Measurements from ENCODE around the gene DUSP5. TPM values are rescaled to one million over a fixed set of nuclear protein-coding genes. Genes with fewer than 3 reads are reported as not detected.

DUSP5 gene
- total RNA-seq, 1 donor from 2014 or later, result 14.8 TPM

DNA sequence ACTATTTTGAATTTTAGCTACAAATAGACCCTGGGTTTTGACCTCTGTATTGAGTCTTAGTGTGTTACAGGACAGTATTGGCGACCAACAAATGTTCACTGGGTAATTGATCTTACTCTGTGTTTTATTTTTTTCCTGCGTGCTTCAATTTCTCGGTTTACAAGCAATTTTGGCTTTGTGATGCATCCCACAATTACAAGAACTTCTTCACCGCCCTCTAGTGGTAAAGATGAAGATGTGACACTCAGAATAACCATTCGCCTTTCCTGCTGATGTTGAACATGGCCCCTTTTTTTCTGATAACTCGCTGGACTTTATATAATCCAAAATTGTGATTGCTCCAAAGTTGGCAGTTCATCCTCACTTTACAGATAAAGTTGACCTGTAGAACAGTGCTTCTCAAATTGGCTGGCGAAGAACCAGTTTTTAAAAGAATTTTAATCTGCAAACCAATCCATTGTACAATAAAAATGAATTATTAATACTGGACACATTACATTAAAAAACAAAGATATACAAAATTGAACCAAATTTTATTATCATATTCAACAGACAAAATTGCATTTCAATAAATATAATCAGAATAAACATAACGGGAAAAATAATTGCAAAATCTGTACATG, 49.5 kb downstream of the DUSP5 start:
- Mint-ChIP-seq H3K27ac (no peak overlapping the region), H3K36me3 (no peaks in the 10 kb centered on the region), H3K9me3 (no peaks in the 10 kb centered on the region), H3K27me3 (ENCODE audit: low read depth) (peaks cover 23% of the 10 kb centered on the region), H3K4me3 (no peak overlapping the region), H3K4me1 (peaks cover 4% of the 10 kb centered on the region)
- DNase-seq (ENCODE audit: low spot score in 2 of 2, unreplicated experiment in 2 of 2), result no peak
- TF ChIP-seq, protein P1, sequence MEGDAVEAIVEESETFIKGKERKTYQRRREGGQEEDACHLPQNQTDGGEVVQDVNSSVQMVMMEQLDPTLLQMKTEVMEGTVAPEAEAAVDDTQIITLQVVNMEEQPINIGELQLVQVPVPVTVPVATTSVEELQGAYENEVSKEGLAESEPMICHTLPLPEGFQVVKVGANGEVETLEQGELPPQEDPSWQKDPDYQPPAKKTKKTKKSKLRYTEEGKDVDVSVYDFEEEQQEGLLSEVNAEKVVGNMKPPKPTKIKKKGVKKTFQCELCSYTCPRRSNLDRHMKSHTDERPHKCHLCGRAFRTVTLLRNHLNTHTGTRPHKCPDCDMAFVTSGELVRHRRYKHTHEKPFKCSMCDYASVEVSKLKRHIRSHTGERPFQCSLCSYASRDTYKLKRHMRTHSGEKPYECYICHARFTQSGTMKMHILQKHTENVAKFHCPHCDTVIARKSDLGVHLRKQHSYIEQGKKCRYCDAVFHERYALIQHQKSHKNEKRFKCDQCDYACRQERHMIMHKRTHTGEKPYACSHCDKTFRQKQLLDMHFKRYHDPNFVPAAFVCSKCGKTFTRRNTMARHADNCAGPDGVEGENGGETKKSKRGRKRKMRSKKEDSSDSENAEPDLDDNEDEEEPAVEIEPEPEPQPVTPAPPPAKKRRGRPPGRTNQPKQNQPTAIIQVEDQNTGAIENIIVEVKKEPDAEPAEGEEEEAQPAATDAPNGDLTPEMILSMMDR (IDR thresholded peaks at IDR 0.05; ENCODE audit: unreplicated experiment), result peak; percentile 93

DNA sequence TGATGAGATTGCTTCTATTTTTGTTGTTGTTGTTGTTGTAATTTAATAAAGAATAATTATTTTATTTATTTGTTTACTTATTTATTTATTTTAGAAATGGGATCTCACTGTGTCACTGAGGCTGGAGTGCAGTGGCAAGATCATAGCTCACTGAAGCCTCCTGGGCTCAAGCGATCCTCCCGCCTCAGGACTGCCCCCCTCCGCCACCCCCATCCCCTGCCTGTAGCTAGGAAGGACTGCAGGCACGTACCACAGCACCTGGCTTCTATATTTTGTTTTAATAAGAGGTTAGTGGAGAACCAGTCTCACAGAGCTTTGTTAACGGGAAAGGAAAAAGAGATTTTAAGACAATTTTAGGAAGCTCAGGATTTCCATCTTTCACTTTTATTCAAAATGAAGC, 50.3 kb downstream of the DUSP5 start:
- Mint-ChIP-seq H3K36me3 (no peaks in the 10 kb centered on the region), H3K4me1 (peaks cover 4% of the 10 kb centered on the region)
- DNase-seq (ENCODE audit: low spot score in 2 of 2, unreplicated experiment in 2 of 2), result no peak

DNA sequence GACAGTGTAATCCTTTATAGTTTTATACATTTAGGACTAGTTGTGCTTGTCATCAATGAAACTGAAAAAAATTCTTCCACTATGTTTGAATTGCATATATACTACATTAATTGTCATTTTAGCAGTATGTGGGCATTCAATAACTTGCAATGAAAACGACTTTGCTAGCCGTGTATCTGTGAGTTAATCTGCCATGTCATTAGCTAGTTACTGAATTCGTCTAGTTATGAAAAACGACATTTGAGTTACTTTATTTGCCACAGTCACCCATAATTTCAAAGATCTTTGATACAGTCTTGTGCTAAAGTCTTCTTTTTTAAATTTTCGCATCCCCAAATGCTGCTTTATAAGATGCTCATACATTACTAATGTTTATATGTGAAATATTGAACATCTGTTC, 51.5 kb downstream of the DUSP5 start:
- no peak overlapping the region for H3K4me3 Mint-ChIP-seq
- DNase-seq (ENCODE audit: low spot score in 2 of 2, unreplicated experiment in 2 of 2), result no peak
- no peaks in the 10 kb centered on the region for H3K9me3 Mint-ChIP-seq
- peaks cover 10% of the 10 kb centered on the region for H3K4me1 Mint-ChIP-seq
- H3K27ac Mint-ChIP-seq, result no peak overlapping the region
- H3K27me3 Mint-ChIP-seq (ENCODE audit: low read depth), result peaks cover 23% of the 10 kb centered on the region
- no peaks in the 10 kb centered on the region for H3K36me3 Mint-ChIP-seq
- TF ChIP-seq, protein P1 (IDR thresholded peaks at IDR 0.05; ENCODE audit: unreplicated experiment), result no peak

More for the DNA sequence above, 50.3 kb downstream of the DUSP5 start:
- TF ChIP-seq, protein P1 (IDR thresholded peaks at IDR 0.05; ENCODE audit: unreplicated experiment), result no peak
- peaks cover 23% of the 10 kb centered on the region for H3K27me3 Mint-ChIP-seq (ENCODE audit: low read depth)
- H3K27ac Mint-ChIP-seq, result no peak overlapping the region
- no peak overlapping the region for H3K4me3 Mint-ChIP-seq
- no peaks in the 10 kb centered on the region for H3K9me3 Mint-ChIP-seq

DNA sequence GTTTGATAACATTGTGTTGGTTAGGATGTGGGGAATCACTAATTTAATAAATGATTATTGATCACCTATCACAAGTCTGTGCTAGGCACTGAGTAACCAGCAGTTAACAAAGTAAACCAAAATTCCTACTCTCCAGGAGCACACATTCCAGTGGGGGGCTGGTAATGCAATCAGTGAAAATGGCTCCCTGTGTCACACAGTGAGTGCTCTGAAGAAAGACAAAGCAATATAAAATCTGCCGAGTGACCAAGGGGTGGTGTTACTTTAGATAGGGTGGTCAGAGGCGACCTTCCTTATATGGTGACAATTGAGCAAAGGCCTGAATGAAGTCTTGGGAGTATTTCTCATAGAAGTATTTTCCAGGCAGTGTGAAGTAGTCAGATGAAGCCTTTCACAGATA, 56.2 kb downstream of the DUSP5 start:
- Mint-ChIP-seq H3K27me3 (ENCODE audit: low read depth) (peaks cover 17% of the 10 kb centered on the region), H3K4me1 (peaks cover 7% of the 10 kb centered on the region), H3K4me3 (no peak overlapping the region), H3K9me3 (no peaks in the 10 kb centered on the region), H3K27ac (peak overlapping the region; percentile 22), H3K36me3 (no peaks in the 10 kb centered on the region)
- TF ChIP-seq, protein P1 (IDR thresholded peaks at IDR 0.05; ENCODE audit: unreplicated experiment), result no peak
- no peak for DNase-seq (ENCODE audit: low spot score in 2 of 2, unreplicated experiment in 2 of 2)

DNA sequence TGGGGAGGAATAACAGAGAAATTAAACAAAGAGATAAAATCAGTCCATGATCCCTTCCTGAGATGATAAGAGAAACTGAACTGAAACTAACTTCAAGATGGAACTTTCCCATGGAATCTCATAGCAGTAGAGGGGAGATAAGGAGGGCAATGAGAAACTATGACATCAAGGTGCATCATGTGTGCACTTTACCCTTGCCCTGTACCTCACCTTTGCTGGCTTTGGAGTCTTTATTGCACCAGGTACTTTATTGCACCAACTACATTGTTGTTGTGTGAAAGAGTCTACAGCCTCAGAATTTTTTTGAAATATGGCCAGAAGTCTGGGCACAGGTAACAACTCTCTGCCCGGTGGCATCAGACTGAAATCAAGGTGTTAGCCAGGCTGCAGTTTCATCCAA, 58.6 kb downstream of the DUSP5 start:
- Mint-ChIP-seq H3K27ac (no peak overlapping the region), H3K36me3 (no peaks in the 10 kb centered on the region), H3K27me3 (ENCODE audit: low read depth) (peaks cover 7% of the 10 kb centered on the region), H3K4me3 (no peak overlapping the region), H3K9me3 (peaks cover 3% of the 10 kb centered on the region), H3K4me1 (peaks cover 7% of the 10 kb centered on the region)
- no peak for DNase-seq (ENCODE audit: low spot score in 2 of 2, unreplicated experiment in 2 of 2)
- TF ChIP-seq, protein P1 (IDR thresholded peaks at IDR 0.05; ENCODE audit: unreplicated experiment), result no peak

Data from mesothelial cell of epicardium (in vitro differentiated cells).